ENCODE measurements around the gene C21orf58. TPM values are rescaled to one million over a fixed set of nuclear protein-coding genes. Genes with fewer than 3 reads are reported as not detected.

C21orf58 gene
- total RNA-seq, 1 experiment from 2014 or later = 12.7 TPM

DNA sequence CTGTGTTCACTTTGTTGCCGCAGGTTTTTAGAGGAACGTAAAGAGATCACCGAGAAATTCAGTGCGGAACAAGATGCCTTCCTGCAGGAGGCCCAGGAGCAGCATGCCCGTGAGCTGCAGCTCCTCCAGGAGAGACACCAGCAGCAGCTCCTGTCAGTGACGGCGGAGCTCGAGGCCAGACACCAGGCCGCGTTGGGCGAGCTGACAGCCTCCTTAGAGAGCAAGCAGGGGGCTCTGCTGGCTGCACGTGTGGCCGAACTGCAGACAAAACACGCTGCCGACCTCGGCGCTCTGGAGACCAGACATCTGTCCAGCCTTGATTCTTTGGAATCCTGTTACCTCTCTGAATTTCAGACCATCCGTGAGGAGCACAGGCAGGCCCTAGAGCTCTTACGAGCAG, 42.9 kb upstream of the C21orf58 start:
- no TSS peak for BruUV-seq (replicated peaks)
- Histone ChIP-seq H3K4me1 (ENCODE audit: control insufficient read depth, insufficient read depth, low read length) (no peaks in the 10 kb centered on the region), H3K9me3 (ENCODE audit: control insufficient read depth, insufficient read depth, low read depth, low read length) (no peaks in the 10 kb centered on the region), H3K4me3 (ENCODE audit: low read depth in 2 of 2, low read length in 2 of 2) (no peak overlapping the region), H3K36me3 (ENCODE audit: control insufficient read depth, insufficient read depth, low read length) (peaks cover 1% of the 10 kb centered on the region; the same call in 1 of the 2 replicates), H3K27me3 (ENCODE audit: control insufficient read depth, insufficient read depth, low read length) (no peaks in the 10 kb centered on the region), H3K27ac (ENCODE audit: low read length) (no peak overlapping the region)
- DNase-seq (ENCODE audit: low read depth, low spot score) (no peak), ATAC-seq (no peak)
- ChIA-PET POLR2A (no interaction called here), CTCF (interaction anchor here (0.7 kb wide), 1 partner anchor 75 kb away, joined by 4 read pairs; no protein-coding TSS in a partner anchor)
- intact Hi-C loops (cut with micrococcal nuclease; ENCODE audit: unreplicated experiment) (no loop called here), in situ Hi-C loops (cut with HindIII; ENCODE audit: low pct_unique_long_range_greater_than_20kb, low sequenced_read_pairs) (no loop called here)
- TF ChIP-seq, protein P1, sequence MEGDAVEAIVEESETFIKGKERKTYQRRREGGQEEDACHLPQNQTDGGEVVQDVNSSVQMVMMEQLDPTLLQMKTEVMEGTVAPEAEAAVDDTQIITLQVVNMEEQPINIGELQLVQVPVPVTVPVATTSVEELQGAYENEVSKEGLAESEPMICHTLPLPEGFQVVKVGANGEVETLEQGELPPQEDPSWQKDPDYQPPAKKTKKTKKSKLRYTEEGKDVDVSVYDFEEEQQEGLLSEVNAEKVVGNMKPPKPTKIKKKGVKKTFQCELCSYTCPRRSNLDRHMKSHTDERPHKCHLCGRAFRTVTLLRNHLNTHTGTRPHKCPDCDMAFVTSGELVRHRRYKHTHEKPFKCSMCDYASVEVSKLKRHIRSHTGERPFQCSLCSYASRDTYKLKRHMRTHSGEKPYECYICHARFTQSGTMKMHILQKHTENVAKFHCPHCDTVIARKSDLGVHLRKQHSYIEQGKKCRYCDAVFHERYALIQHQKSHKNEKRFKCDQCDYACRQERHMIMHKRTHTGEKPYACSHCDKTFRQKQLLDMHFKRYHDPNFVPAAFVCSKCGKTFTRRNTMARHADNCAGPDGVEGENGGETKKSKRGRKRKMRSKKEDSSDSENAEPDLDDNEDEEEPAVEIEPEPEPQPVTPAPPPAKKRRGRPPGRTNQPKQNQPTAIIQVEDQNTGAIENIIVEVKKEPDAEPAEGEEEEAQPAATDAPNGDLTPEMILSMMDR (IDR thresholded peaks at IDR 0.05) = no peak
- TF ChIP-seq, protein P2, sequence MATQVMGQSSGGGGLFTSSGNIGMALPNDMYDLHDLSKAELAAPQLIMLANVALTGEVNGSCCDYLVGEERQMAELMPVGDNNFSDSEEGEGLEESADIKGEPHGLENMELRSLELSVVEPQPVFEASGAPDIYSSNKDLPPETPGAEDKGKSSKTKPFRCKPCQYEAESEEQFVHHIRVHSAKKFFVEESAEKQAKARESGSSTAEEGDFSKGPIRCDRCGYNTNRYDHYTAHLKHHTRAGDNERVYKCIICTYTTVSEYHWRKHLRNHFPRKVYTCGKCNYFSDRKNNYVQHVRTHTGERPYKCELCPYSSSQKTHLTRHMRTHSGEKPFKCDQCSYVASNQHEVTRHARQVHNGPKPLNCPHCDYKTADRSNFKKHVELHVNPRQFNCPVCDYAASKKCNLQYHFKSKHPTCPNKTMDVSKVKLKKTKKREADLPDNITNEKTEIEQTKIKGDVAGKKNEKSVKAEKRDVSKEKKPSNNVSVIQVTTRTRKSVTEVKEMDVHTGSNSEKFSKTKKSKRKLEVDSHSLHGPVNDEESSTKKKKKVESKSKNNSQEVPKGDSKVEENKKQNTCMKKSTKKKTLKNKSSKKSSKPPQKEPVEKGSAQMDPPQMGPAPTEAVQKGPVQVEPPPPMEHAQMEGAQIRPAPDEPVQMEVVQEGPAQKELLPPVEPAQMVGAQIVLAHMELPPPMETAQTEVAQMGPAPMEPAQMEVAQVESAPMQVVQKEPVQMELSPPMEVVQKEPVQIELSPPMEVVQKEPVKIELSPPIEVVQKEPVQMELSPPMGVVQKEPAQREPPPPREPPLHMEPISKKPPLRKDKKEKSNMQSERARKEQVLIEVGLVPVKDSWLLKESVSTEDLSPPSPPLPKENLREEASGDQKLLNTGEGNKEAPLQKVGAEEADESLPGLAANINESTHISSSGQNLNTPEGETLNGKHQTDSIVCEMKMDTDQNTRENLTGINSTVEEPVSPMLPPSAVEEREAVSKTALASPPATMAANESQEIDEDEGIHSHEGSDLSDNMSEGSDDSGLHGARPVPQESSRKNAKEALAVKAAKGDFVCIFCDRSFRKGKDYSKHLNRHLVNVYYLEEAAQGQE (IDR thresholded peaks at IDR 0.05; ENCODE audit: insufficient read depth in 1 of 2, low read depth in 2 of 2, low read length in 1 of 2) = no peak
- TF ChIP-seq POLR2AphosphoS5 (IDR thresholded peaks at IDR 0.05; ENCODE audit: low read depth, low read length) = no peak
- no peak for TF ChIP-seq SIN3A (IDR thresholded peaks at IDR 0.05; ENCODE audit: borderline replicate concordance, insufficient read depth, low read depth, low read length)
- TF ChIP-seq TCF7L2 (IDR thresholded peaks at IDR 0.05; ENCODE audit: low read depth, low read length) = no peak

DNA sequence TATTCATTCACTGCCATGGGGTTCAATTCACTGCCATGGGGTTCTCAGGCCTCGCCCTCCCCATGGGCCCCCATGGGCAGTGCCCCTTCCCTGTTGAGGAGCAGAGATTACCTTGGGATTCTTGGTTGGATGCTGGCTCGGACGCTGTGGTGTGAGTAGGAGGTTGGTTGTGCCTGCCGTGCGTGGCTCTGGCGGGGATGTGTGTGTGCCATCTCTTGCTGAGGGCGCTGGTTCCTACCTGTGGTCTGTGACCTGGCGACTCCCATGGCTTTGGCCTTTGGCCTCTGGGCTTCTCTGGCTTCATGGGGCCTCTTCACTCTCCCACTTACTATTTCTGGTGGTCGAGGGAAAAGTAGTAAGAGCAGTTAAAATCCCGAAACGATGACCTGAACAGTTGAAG, 42.4 kb upstream of the C21orf58 start:
- intact Hi-C loops (cut with micrococcal nuclease; ENCODE audit: unreplicated experiment) (no loop called here), in situ Hi-C loops (cut with HindIII; ENCODE audit: low pct_unique_long_range_greater_than_20kb, low sequenced_read_pairs) (no loop called here)
- POLR2A ChIA-PET = no interaction called here
- ATAC-seq (no peak), DNase-seq (ENCODE audit: low read depth, low spot score) (no peak)
- Histone ChIP-seq H3K4me3 (ENCODE audit: low read depth in 2 of 2, low read length in 2 of 2) (no peak overlapping the region), H3K27ac (ENCODE audit: low read length) (no peak overlapping the region), H3K36me3 (ENCODE audit: control insufficient read depth, insufficient read depth, low read length) (peaks cover 6% of the 10 kb centered on the region; the same call in 1 of the 2 replicates), H3K9me3 (ENCODE audit: control insufficient read depth, insufficient read depth, low read depth, low read length) (no peaks in the 10 kb centered on the region), H3K4me1 (ENCODE audit: control insufficient read depth, insufficient read depth, low read length) (no peaks in the 10 kb centered on the region), H3K27me3 (ENCODE audit: control insufficient read depth, insufficient read depth, low read length) (no peaks in the 10 kb centered on the region)
- TF ChIP-seq POLR2AphosphoS5 (IDR thresholded peaks at IDR 0.05; ENCODE audit: low read depth, low read length) = no peak
- TF ChIP-seq, protein P2 (IDR thresholded peaks at IDR 0.05; ENCODE audit: insufficient read depth in 1 of 2, low read depth in 2 of 2, low read length in 1 of 2) = no peak
- no TSS peak for BruUV-seq (replicated peaks)
- CTCF ChIA-PET = no interaction called here

Measured in Panc1 (cell line).